Left ventricle myocardium inferior (tissue), 1 donor: Measurements from ENCODE around the gene PIGK. TPM values are rescaled to one million over a fixed set of nuclear protein-coding genes. Genes with fewer than 3 reads are reported as not detected.

ENCODE experiments used
- DNase-seq: peaks from one replicate; pipeline ENCODE4 v3.0.0-alpha.2; 2020
- H3K27ac ChIP-seq: fragments of 200-600 bp; replicated peaks from 2 replicates; pipeline ENCODE4 v1.8.0; 2021
- H3K27me3 ChIP-seq: fragments of 200-600 bp; 2 replicates; pipeline ENCODE4 v1.8.0; 2021; ENCODE audit warnings: low read depth
- H3K36me3 ChIP-seq: fragments of 200-600 bp; 2 replicates; pipeline ENCODE4 v1.8.0; 2021
- H3K4me1 ChIP-seq: fragments of 200-600 bp; 2 replicates; pipeline ENCODE4 v1.8.0; 2021
- H3K4me3 ChIP-seq: fragments of 200-600 bp; 2 replicates; pipeline ENCODE4 v1.8.0; 2021; ENCODE audit warnings: mild to moderate bottlenecking, moderate library complexity
- H3K9me3 ChIP-seq: fragments of 200-600 bp; replicated peaks from 2 replicates; pipeline ENCODE4 v1.8.0; 2021
- intact Hi-C: fragments of 100-400 bp; cut with micrococcal nuclease; formaldehyde crosslinking; loops from one replicate; pipeline ENCODE4 v1.11.0; 2022
- total RNA-seq: library from RNA; stranded (reverse); fragmentation: NEBNext Ultra II Directional; extraction: Animal tissue kit (Norgen Biotek cat#: 25700); gene quantifications from one replicate; pipeline ENCODE4 v1.2.1, GENCODE V29; 2021
- TF ChIP-seq, protein P1 (sequence below): fragments of 200-600 bp; IDR thresholded peaks from 2 replicates; pipeline ENCODE4 v1.8.0; 2021; ENCODE audit warnings: antibody characterized with exemption, mild to moderate bottlenecking, borderline replicate concordance
- donor health status: DM: no; HTN: yes; CAD: no; lungs with severe emphysema.

PIGK gene
- total RNA-seq, 1 donor from 2014 or later, result 31.1 TPM

DNA sequence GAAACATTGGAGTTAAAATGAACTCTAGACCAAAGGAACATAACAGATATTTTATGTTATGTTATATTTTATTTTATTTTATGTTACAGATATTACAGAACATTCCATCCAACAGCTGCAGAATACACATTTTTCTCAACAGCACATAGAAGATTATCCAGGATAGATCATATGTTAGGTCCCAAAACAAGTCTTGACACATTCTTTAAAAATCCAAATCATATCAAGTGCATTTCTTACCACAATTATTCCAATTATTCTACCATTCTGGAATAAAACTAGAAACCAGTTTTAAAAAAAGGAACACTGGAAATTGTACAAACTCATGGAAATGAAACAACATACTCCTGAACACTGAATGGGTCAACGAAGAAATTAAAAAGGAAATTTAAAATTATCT, 30.9 kb upstream of the PIGK start:
- Histone ChIP-seq H3K4me3 (no peak overlapping the region), H3K27ac (no peak overlapping the region), H3K27me3 (no peaks in the 10 kb centered on the region), H3K4me1 (no peaks in the 10 kb centered on the region), H3K36me3 (no peaks in the 10 kb centered on the region), H3K9me3 (peaks cover 81% of the 10 kb centered on the region)
- intact Hi-C loops, result no loop called here
- DNase-seq, result no peak
- TF ChIP-seq, protein P1, sequence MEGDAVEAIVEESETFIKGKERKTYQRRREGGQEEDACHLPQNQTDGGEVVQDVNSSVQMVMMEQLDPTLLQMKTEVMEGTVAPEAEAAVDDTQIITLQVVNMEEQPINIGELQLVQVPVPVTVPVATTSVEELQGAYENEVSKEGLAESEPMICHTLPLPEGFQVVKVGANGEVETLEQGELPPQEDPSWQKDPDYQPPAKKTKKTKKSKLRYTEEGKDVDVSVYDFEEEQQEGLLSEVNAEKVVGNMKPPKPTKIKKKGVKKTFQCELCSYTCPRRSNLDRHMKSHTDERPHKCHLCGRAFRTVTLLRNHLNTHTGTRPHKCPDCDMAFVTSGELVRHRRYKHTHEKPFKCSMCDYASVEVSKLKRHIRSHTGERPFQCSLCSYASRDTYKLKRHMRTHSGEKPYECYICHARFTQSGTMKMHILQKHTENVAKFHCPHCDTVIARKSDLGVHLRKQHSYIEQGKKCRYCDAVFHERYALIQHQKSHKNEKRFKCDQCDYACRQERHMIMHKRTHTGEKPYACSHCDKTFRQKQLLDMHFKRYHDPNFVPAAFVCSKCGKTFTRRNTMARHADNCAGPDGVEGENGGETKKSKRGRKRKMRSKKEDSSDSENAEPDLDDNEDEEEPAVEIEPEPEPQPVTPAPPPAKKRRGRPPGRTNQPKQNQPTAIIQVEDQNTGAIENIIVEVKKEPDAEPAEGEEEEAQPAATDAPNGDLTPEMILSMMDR, result no peak

DNA sequence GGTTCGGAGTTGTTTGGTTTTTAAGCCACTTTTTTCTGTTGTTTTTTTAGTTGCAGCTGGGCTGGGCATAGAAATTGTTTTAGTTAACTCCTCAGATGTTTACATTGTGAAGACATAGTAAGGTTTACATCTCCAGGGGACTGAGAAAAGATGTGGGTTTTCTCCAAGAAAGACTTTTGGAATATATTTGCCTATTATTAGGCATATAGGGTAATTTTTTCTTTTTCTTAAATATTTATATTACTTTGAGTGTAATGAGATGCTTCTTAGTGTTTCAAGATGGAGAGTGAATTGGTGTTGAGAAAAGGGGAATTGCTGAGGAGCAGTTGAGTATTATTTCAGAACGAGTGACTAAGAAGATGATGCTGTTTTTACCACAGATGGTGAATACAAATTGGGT, 26.6 kb upstream of the PIGK start:
- H3K27me3 ChIP-seq, result peaks cover 7% of the 10 kb centered on the region
- DNase-seq, result no peak
- peaks cover 38% of the 10 kb centered on the region for H3K9me3 ChIP-seq
- H3K27ac ChIP-seq, result no peak overlapping the region
- no peak overlapping the region for H3K4me3 ChIP-seq
- intact Hi-C loops, result no loop called here
- no peaks in the 10 kb centered on the region for H3K4me1 ChIP-seq
- H3K36me3 ChIP-seq, result no peaks in the 10 kb centered on the region
- TF ChIP-seq, protein P1, result no peak

DNA sequence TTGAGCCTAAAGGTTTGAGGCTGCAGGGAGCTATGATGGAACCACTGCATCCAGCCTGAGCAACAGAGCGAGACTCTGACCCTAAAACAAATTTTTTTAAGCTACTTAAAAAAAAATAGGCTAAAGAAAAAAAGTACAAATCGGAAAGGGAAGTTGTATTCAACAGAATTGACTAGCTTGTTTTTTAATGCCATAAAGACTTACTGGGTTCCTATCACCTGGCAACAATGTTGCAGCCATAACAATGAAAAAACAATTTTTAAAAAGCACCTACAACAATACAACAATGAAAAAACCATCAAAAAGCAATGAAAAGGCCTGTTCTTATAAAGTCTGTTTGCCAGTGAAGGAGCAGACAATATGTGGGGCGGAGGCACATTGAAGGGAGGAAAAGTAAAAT, 20.1 kb upstream of the PIGK start:
- Histone ChIP-seq H3K4me1 (no peaks in the 10 kb centered on the region), H3K4me3 (no peak overlapping the region), H3K27me3 (peaks cover 7% of the 10 kb centered on the region), H3K9me3 (no peaks in the 10 kb centered on the region), H3K27ac (no peak overlapping the region), H3K36me3 (no peaks in the 10 kb centered on the region)
- TF ChIP-seq, protein P1, result no peak
- intact Hi-C loops, result no loop called here
- DNase-seq, result no peak

DNA sequence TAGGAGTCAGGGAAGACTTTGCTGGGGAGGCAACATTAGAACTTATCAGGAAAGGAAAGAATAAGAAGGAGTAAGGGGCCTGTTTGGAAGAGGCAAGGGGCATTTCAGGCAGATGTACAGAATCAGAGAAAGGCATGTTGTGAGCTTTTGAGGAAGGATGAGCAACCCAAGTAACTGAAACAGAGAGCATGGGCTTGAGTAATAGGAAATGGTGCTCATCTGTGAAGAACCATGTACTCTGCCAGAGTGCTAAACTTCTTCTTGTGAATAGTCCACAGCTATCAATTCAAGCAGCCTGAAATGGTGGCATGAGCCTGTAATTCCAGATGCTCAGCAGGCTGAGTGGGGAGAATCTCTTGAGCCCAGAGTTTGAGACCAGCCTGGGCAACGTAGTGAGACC, 19.2 kb upstream of the PIGK start:
- intact Hi-C loops, result no loop called here
- H3K9me3 ChIP-seq, result peaks cover under 1% of the 10 kb centered on the region
- no peaks in the 10 kb centered on the region for H3K36me3 ChIP-seq
- H3K27ac ChIP-seq, result no peak overlapping the region
- no peaks in the 10 kb centered on the region for H3K4me1 ChIP-seq
- TF ChIP-seq, protein P1, result no peak
- H3K27me3 ChIP-seq, result peaks cover 7% of the 10 kb centered on the region
- no peak for DNase-seq
- no peak overlapping the region for H3K4me3 ChIP-seq

DNA sequence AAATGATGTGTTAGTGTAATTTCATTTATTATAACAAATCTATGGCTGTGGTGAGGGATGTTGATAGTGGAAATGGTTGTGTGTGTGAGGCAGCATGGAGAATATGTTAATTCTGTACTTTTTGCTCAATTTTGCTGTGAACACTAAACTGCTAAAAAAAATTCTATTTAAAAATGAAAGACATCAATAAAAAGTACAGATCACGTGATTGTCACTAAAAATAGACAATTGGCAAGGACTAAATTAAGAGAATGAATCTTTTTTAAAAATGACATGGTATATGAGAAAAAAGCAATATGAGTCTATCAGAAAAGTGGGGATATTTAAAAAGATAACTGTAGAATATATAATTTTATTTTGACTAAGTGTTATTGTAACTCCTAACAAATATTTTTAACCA, 15.7 kb upstream of the PIGK start:
- TF ChIP-seq, protein P1, result no peak
- Histone ChIP-seq H3K27me3 (no peaks in the 10 kb centered on the region), H3K4me3 (no peak overlapping the region), H3K9me3 (peaks cover 10% of the 10 kb centered on the region), H3K27ac (no peak overlapping the region), H3K4me1 (no peaks in the 10 kb centered on the region), H3K36me3 (no peaks in the 10 kb centered on the region)
- DNase-seq, result no peak
- intact Hi-C loops, result no loop called here

DNA sequence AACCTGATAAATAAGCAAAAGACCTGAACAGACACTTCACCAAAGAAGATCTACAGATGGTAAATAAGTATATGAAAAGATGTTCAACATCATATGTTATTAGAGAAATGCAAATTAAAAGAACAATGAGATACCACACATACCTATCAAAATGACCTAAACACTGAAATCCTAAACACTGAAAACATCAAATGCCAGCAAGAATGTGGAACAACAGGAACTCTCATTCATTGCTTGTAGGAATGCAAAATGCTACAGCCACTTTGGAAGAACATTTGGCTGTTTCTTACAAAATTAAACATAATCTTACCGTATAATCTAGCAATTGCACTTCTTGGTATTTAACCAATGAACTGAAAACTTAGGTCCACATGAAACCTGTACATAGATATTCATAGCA, 14.9 kb upstream of the PIGK start:
- H3K27me3 ChIP-seq, result no peaks in the 10 kb centered on the region
- intact Hi-C loops, result no loop called here
- H3K36me3 ChIP-seq, result no peaks in the 10 kb centered on the region
- no peak overlapping the region for H3K27ac ChIP-seq
- DNase-seq, result no peak
- TF ChIP-seq, protein P1, result no peak
- H3K9me3 ChIP-seq, result peaks cover 10% of the 10 kb centered on the region
- no peaks in the 10 kb centered on the region for H3K4me1 ChIP-seq
- no peak overlapping the region for H3K4me3 ChIP-seq
